ENCODE data around the gene WWP2. TPM values are rescaled to one million over a fixed set of nuclear protein-coding genes. Genes with fewer than 3 reads are reported as not detected.

Gene WWP2
- total RNA-seq, 1 experiment from 2014 or later = 22.8 TPM

- H3K27ac ChIP-seq (ENCODE audit: low read length) = no peak overlapping the region
- no peak for DNase-seq (ENCODE audit: low read depth, low spot score)
- ATAC-seq = no peak
Observed at GRCh38 chr16:69833357-69834282, 71.5 kb downstream of the WWP2 start.

DNA sequence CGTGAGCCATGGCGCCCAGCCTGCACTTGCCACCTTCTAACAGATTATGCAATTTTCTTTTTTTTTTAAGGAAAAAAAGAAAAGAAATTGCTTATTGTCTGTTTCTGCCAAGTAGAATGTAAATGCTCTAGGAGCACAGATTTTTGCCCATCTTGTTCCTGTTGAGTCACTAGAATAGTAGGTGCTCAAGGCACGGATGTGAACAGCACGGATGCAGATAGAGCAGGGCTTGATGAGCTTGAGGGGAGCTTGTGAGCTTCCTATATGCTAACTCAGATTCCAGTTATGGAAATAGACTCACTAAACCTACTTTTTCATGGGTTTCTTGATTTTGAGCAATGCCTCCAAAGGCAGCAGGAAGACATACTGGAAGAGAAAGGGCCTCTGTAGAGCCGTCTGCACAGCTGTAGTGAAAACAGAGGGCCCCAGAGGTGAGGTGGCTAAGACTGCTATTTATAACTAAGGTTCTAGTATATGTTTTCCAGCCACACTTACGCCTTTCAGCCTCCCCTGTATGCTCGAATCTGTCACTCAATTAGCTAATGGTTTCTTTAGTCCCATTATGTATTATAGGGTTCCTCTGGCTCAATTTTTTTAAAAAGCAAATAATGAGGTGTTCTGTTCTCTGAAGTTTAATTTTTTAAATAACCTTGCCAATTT lies 72.8 kb downstream of the WWP2 start:
- ChIA-PET CTCF (no interaction called here), POLR2A (no interaction called here)
- Histone ChIP-seq H3K27me3 (ENCODE audit: control insufficient read depth, insufficient read depth, low read length) (no peaks in the 10 kb centered on the region), H3K36me3 (ENCODE audit: control insufficient read depth, insufficient read depth, low read length) (no peaks in the 10 kb centered on the region), H3K27ac (ENCODE audit: low read length) (no peak overlapping the region), H3K9me3 (ENCODE audit: control insufficient read depth, insufficient read depth, low read depth, low read length) (no peaks in the 10 kb centered on the region), H3K4me1 (ENCODE audit: control insufficient read depth, insufficient read depth, low read length) (no peaks in the 10 kb centered on the region), H3K4me3 (ENCODE audit: low read depth in 2 of 2, low read length in 2 of 2) (no peak overlapping the region)
- no peak for ATAC-seq
- DNase-seq (ENCODE audit: low read depth, low spot score) = no peak
- TF ChIP-seq SIN3A (IDR thresholded peaks at IDR 0.05; ENCODE audit: borderline replicate concordance, insufficient read depth, low read depth, low read length) (no peak), POLR2AphosphoS5 (IDR thresholded peaks at IDR 0.05; ENCODE audit: low read depth, low read length) (no peak), REST (IDR thresholded peaks at IDR 0.05; ENCODE audit: insufficient read depth in 1 of 2, low read depth in 2 of 2, low read length in 1 of 2) (no peak), TCF7L2 (IDR thresholded peaks at IDR 0.05; ENCODE audit: low read depth, low read length) (no peak)
- TF ChIP-seq, protein P1, sequence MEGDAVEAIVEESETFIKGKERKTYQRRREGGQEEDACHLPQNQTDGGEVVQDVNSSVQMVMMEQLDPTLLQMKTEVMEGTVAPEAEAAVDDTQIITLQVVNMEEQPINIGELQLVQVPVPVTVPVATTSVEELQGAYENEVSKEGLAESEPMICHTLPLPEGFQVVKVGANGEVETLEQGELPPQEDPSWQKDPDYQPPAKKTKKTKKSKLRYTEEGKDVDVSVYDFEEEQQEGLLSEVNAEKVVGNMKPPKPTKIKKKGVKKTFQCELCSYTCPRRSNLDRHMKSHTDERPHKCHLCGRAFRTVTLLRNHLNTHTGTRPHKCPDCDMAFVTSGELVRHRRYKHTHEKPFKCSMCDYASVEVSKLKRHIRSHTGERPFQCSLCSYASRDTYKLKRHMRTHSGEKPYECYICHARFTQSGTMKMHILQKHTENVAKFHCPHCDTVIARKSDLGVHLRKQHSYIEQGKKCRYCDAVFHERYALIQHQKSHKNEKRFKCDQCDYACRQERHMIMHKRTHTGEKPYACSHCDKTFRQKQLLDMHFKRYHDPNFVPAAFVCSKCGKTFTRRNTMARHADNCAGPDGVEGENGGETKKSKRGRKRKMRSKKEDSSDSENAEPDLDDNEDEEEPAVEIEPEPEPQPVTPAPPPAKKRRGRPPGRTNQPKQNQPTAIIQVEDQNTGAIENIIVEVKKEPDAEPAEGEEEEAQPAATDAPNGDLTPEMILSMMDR (IDR thresholded peaks at IDR 0.05) = no peak
- BruUV-seq (replicated peaks) = no TSS peak
- in situ Hi-C loops (cut with HindIII; ENCODE audit: low pct_unique_long_range_greater_than_20kb, low sequenced_read_pairs) = no loop called here
- intact Hi-C loops (cut with micrococcal nuclease; ENCODE audit: unreplicated experiment) = no loop called here

More at GRCh38 chr16:69833357-69834282, 71.5 kb downstream of the WWP2 start:
- Histone ChIP-seq H3K4me3 (ENCODE audit: low read depth in 2 of 2, low read length in 2 of 2) (no peak overlapping the region), H3K36me3 (ENCODE audit: control insufficient read depth, insufficient read depth, low read length) (no peaks in the 10 kb centered on the region), H3K27me3 (ENCODE audit: control insufficient read depth, insufficient read depth, low read length) (no peaks in the 10 kb centered on the region), H3K9me3 (ENCODE audit: control insufficient read depth, insufficient read depth, low read depth, low read length) (no peaks in the 10 kb centered on the region), H3K4me1 (ENCODE audit: control insufficient read depth, insufficient read depth, low read length) (no peaks in the 10 kb centered on the region)
- no peak for TF ChIP-seq POLR2AphosphoS5 (IDR thresholded peaks at IDR 0.05; ENCODE audit: low read depth, low read length)
- no peak for TF ChIP-seq TCF7L2 (IDR thresholded peaks at IDR 0.05; ENCODE audit: low read depth, low read length)
- TF ChIP-seq, protein P1 (IDR thresholded peaks at IDR 0.05) = no peak
- no peak for TF ChIP-seq SIN3A (IDR thresholded peaks at IDR 0.05; ENCODE audit: borderline replicate concordance, insufficient read depth, low read depth, low read length)
- TF ChIP-seq REST (IDR thresholded peaks at IDR 0.05; ENCODE audit: insufficient read depth in 1 of 2, low read depth in 2 of 2, low read length in 1 of 2) = no peak
- intact Hi-C loops (cut with micrococcal nuclease; ENCODE audit: unreplicated experiment) (no loop called here), in situ Hi-C loops (cut with HindIII; ENCODE audit: low pct_unique_long_range_greater_than_20kb, low sequenced_read_pairs) (no loop called here)
- ChIA-PET CTCF (no interaction called here), POLR2A (no interaction called here)
- BruUV-seq (replicated peaks) = no TSS peak
